ENCODE measurements around the gene BANF2.

GRCh38 chr20:17782768-17783167, 83.0 kb downstream of the BANF2 start:
- TF ChIP-seq CTCF (IDR thresholded peaks at IDR 0.05) (no peak), POLR2A (IDR thresholded peaks at IDR 0.05; ENCODE audit: low read depth) (no peak)
